GM19438 (cell line): ENCODE measurements around the gene CDX1.

Experiments used
- ATAC-seq: cut with Tn5 transposase; IDR thresholded peaks from one replicate; pipeline ENCODE4 v1.9.1; 2021; ENCODE audit warnings: low read depth; ENCODE audit not compliant: unreplicated experiment

Gene CDX1

GRCh38 chr5:150144246-150144801 lies 22.3 kb upstream of the CDX1 start:
- no peak for ATAC-seq

- no peak for ATAC-seq
Measured at GRCh38 chr5:150144879-150145278, 21.7 kb upstream of the CDX1 start.

GRCh38 chr5:150146235-150146634 lies 20.3 kb upstream of the CDX1 start:
- ATAC-seq, result no peak

- no peak for ATAC-seq
Measured at GRCh38 chr5:150146862-150147601, 19.5 kb upstream of the CDX1 start.

- ATAC-seq, result no peak
Measured at GRCh38 chr5:150147670-150148069, 18.9 kb upstream of the CDX1 start.

GRCh38 chr5:150148117-150148927 lies 18.3 kb upstream of the CDX1 start:
- no peak for ATAC-seq

GRCh38 chr5:150149618-150150017 lies 17.0 kb upstream of the CDX1 start:
- no peak for ATAC-seq

- ATAC-seq, result no peak
Measured at GRCh38 chr5:150152636-150153462, 13.7 kb upstream of the CDX1 start.

- no peak for ATAC-seq
Measured at GRCh38 chr5:150153483-150153882, 13.1 kb upstream of the CDX1 start.

GRCh38 chr5:150153957-150154617 lies 12.5 kb upstream of the CDX1 start:
- ATAC-seq, result no peak

GRCh38 chr5:150154618-150155128 lies 11.9 kb upstream of the CDX1 start:
- ATAC-seq, result no peak

GRCh38 chr5:150155258-150156026 lies 11.1 kb upstream of the CDX1 start, which contains the start of gene PDGFRB:
TSS of gene PDGFRB (minus strand) at chr5:150155845. CDS start at chr5:150137047, 18,798 bp downstream.
- ATAC-seq, result no peak

GRCh38 chr5:150156027-150156368 lies 10.6 kb upstream of the CDX1 start:
- no peak for ATAC-seq

GRCh38 chr5:150156540-150156939 lies 10.0 kb upstream of the CDX1 start:
- no peak for ATAC-seq

- ATAC-seq, result no peak
Measured at GRCh38 chr5:150157168-150157567, 9.4 kb upstream of the CDX1 start.

GRCh38 chr5:150158170-150158949 lies 8.2 kb upstream of the CDX1 start:
- ATAC-seq, result no peak

- no peak for ATAC-seq
Measured at GRCh38 chr5:150159031-150159430, 7.5 kb upstream of the CDX1 start.

GRCh38 chr5:150159741-150160179 lies 6.8 kb upstream of the CDX1 start:
- no peak for ATAC-seq
